ENCODE results near the gene TSPYL4.

GRCh38 chr6:116244284-116244683 is 9.6 kb downstream of the TSPYL4 start:
- no peak for TF ChIP-seq HDAC2 (IDR thresholded peaks at IDR 0.05; ENCODE audit: borderline replicate concordance in 1 of 2, low read depth in 2 of 2, low read length in 2 of 2)
- TF ChIP-seq HDAC6 (IDR thresholded peaks at IDR 0.05; ENCODE audit: low read depth, low read length), result no peak
- TF ChIP-seq RAD21 (IDR thresholded peaks at IDR 0.05 in 1 of 2, conservative IDR thresholded peaks at IDR 0.05 in 1 of 2; ENCODE audit: low read depth in 2 of 2, low read length in 2 of 2), result no peak
- TF ChIP-seq CTCF (IDR thresholded peaks at IDR 0.05; ENCODE audit: control extremely low read depth in 1 of 3, insufficient read depth in 1 of 3, low read depth in 1 of 3, low read length in 3 of 3), result no peak
- no peak for TF ChIP-seq POU5F1 (IDR thresholded peaks at IDR 0.05; ENCODE audit: low read depth, low read length)
- TF ChIP-seq, protein P1, sequence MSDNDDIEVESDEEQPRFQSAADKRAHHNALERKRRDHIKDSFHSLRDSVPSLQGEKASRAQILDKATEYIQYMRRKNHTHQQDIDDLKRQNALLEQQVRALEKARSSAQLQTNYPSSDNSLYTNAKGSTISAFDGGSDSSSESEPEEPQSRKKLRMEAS (IDR thresholded peaks at IDR 0.05), result no peak
- no peak for TF ChIP-seq YY1 (IDR thresholded peaks at IDR 0.05; ENCODE audit: low read depth, low read length)
- TF ChIP-seq SP2 (IDR thresholded peaks at IDR 0.05; ENCODE audit: low read length), result no peak
- TF ChIP-seq ZNF274 (IDR thresholded peaks at IDR 0.05; ENCODE audit: borderline replicate concordance, extremely low read depth, low read length), result no peak
- no peak for TF ChIP-seq JUN (IDR thresholded peaks at IDR 0.05; ENCODE audit: low read depth, low read length)
- no peak for TF ChIP-seq POLR2A (IDR thresholded peaks at IDR 0.05; ENCODE audit: control extremely low read depth in 1 of 2, low read depth in 2 of 2, low read length in 2 of 2)
- no peak for TF ChIP-seq PHF8 (conservative IDR thresholded peaks at IDR 0.05; ENCODE audit: low read depth, low read length)
- no peak for TF ChIP-seq ATF3 (IDR thresholded peaks at IDR 0.05; ENCODE audit: insufficient read depth, low read depth, low read length)
- TF ChIP-seq JUND (IDR thresholded peaks at IDR 0.05; ENCODE audit: low read length), result no peak
